IPS-15b (cell line): ENCODE results near the gene USP25.

Experiments used
- H3K27me3 ChIP-seq: one replicate; pipeline ENCODE4 v1.6.1; 2013; ENCODE audit warnings: low read length; ENCODE audit not compliant: control insufficient read depth, insufficient read depth
- H3K36me3 ChIP-seq: one replicate; pipeline ENCODE4 v1.6.1; 2013; ENCODE audit warnings: low read length; ENCODE audit not compliant: control insufficient read depth, insufficient read depth
- H3K4me1 ChIP-seq: one replicate; pipeline ENCODE4 v1.6.1; 2013; ENCODE audit warnings: mild to moderate bottlenecking, low read length; ENCODE audit not compliant: control insufficient read depth, insufficient read depth
- H3K4me3 ChIP-seq: one replicate; pipeline ENCODE4 v1.5.1; 2013; ENCODE audit warnings: low read depth, low read length
- H3K9ac ChIP-seq: one replicate; pipeline ENCODE4 v1.6.1; 2013; ENCODE audit warnings: low read depth, mild to moderate bottlenecking, low read length
- H3K9me3 ChIP-seq: one replicate; pipeline ENCODE4 v1.6.1; 2013; ENCODE audit warnings: mild to moderate bottlenecking, low read length; ENCODE audit not compliant: control insufficient read depth, insufficient read depth

USP25 gene

DNA sequence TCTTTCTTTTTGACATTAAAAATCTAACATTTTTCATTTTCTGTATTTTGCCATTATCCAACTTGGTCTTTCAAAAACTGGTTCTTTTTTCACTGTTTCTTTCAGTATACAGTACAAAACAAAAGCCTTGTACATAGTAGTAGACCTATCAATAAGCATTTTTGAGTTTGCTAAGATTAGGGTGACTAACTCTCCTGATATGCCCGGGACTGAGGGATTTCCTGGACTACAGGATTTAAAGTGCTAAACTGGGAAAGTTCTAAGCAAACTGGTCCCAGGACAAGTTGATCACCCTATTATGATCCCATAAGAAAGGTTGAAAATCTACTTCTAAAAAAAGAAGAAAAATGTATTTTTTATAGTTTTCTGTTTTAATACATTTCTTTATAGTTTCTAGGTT is 120.9 kb downstream of the USP25 start:
- H3K27me3 ChIP-seq: no peaks in the 10 kb centered on the region
- H3K4me3 ChIP-seq: no peak overlapping the region
- no peaks in the 10 kb centered on the region for H3K36me3 ChIP-seq

DNA sequence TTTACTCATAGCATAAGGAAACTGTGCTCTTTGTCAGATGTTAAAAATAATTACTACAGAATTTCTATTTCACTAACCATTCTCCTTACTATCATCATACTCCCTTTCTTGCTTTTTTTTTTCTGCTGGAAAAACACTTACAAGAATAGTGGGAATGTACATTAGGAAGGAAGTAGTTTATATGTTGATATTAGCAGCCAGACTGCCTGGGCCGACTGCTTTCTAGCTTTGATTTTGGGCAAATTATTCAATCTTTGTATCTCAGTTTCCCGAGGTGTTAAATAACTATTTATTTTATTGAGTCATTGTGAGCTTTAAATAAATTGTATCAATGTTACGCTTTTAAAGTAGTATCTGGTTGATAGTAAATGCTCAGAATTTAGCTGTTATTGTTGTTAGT is 122.4 kb downstream of the USP25 start:
- Histone ChIP-seq H3K9me3 (no peaks in the 10 kb centered on the region), H3K36me3 (no peaks in the 10 kb centered on the region), H3K27me3 (no peaks in the 10 kb centered on the region), H3K9ac (no peak overlapping the region), H3K4me3 (no peak overlapping the region), H3K4me1 (no peaks in the 10 kb centered on the region)

More for the DNA sequence above, 120.9 kb downstream of the USP25 start:
- Histone ChIP-seq H3K4me1 (no peaks in the 10 kb centered on the region), H3K9me3 (no peaks in the 10 kb centered on the region), H3K9ac (no peak overlapping the region)

- Histone ChIP-seq H3K4me1 (no peaks in the 10 kb centered on the region), H3K27me3 (no peaks in the 10 kb centered on the region), H3K36me3 (no peaks in the 10 kb centered on the region)
Observed at GRCh38 chr21:15853126-15853525, 123.3 kb downstream of the USP25 start.

DNA sequence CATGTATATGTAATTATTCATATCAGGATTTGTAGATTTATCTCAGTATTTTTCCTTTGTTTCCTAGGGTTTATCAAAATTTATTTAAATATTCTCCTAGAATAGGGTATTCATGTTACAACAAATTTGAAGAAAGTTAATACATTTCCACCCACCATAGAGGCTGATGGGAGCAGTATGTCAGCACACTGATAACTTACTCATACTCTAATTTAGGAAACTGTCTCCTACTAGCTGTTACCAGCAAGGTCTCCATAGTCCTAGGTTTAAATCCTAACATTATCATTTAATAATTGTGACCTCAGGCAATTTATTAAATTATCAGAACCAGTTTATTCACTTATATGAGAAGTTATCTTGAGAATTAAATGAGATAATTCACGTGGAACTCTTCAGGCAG is 127.0 kb downstream of the USP25 start:
- Histone ChIP-seq H3K9ac (no peak overlapping the region), H3K36me3 (no peaks in the 10 kb centered on the region), H3K9me3 (no peaks in the 10 kb centered on the region), H3K4me3 (no peak overlapping the region), H3K27me3 (no peaks in the 10 kb centered on the region), H3K4me1 (no peaks in the 10 kb centered on the region)

More at GRCh38 chr21:15853126-15853525, 123.3 kb downstream of the USP25 start:
- Histone ChIP-seq H3K4me3 (no peak overlapping the region), H3K9me3 (no peaks in the 10 kb centered on the region), H3K9ac (no peak overlapping the region)

DNA sequence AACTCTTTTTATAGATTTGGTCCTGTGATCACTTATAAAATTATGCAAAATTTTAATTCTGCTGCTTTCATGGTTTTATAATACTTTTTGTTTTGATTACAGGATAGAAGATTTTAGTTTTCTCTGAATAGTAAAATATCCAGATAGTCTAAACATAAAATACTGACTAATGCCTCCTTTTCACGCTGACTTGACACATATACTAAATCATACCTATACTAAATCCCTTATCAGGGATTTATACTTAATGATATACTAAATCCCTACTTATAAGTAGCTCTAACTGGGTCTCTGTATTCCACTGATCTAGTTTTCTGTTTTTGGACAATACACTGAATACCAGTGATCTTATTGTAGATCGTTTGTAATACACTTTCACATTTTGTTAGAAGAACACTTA is 128.0 kb downstream of the USP25 start:
- H3K9ac ChIP-seq: no peak overlapping the region
- H3K9me3 ChIP-seq: no peaks in the 10 kb centered on the region
- no peaks in the 10 kb centered on the region for H3K4me1 ChIP-seq
- H3K27me3 ChIP-seq: no peaks in the 10 kb centered on the region
- H3K36me3 ChIP-seq: no peaks in the 10 kb centered on the region
- no peak overlapping the region for H3K4me3 ChIP-seq

- H3K27me3 ChIP-seq: no peaks in the 10 kb centered on the region
- no peak overlapping the region for H3K9ac ChIP-seq
- no peaks in the 10 kb centered on the region for H3K4me1 ChIP-seq
- H3K4me3 ChIP-seq: no peak overlapping the region
- no peaks in the 10 kb centered on the region for H3K9me3 ChIP-seq
- no peaks in the 10 kb centered on the region for H3K36me3 ChIP-seq
Observed at GRCh38 chr21:15860541-15860940, 130.8 kb downstream of the USP25 start.

GRCh38 chr21:15868940-15869339 is 139.2 kb downstream of the USP25 start:
- H3K9me3 ChIP-seq: no peaks in the 10 kb centered on the region
- H3K4me3 ChIP-seq: no peak overlapping the region
- no peaks in the 10 kb centered on the region for H3K36me3 ChIP-seq
- H3K27me3 ChIP-seq: no peaks in the 10 kb centered on the region
- no peaks in the 10 kb centered on the region for H3K4me1 ChIP-seq
- H3K9ac ChIP-seq: no peak overlapping the region

GRCh38 chr21:15870819-15871218 is 141.0 kb downstream of the USP25 start:
- Histone ChIP-seq H3K9ac (no peak overlapping the region), H3K36me3 (no peaks in the 10 kb centered on the region), H3K4me3 (no peak overlapping the region), H3K27me3 (no peaks in the 10 kb centered on the region), H3K4me1 (no peaks in the 10 kb centered on the region), H3K9me3 (no peaks in the 10 kb centered on the region)

- no peaks in the 10 kb centered on the region for H3K9me3 ChIP-seq
- no peak overlapping the region for H3K9ac ChIP-seq
- no peak overlapping the region for H3K4me3 ChIP-seq
- H3K36me3 ChIP-seq: no peaks in the 10 kb centered on the region
- H3K27me3 ChIP-seq: no peaks in the 10 kb centered on the region
- H3K4me1 ChIP-seq: no peaks in the 10 kb centered on the region
Observed at GRCh38 chr21:15872236-15872635, 142.5 kb downstream of the USP25 start.

DNA sequence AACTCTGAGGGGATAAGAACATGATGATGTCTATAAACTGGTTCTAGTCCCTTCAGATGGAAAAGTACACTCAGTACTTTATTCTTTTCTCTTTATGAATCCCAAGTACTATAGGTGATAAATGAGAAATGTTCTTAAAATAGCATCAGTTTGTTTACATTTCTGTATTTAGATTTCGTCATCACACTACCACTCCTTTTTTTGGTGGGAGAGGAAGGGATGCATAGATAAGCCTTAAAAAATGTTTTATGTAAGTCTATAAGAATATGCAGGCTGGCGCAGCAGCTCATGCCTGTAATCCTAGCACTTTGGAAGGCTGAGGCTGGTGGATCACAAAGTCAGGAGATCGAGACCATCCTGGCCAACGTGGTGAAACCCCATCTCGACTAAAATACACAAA is 144.8 kb downstream of the USP25 start:
- no peaks in the 10 kb centered on the region for H3K9me3 ChIP-seq
- H3K36me3 ChIP-seq: no peaks in the 10 kb centered on the region
- no peak overlapping the region for H3K4me3 ChIP-seq
- no peaks in the 10 kb centered on the region for H3K4me1 ChIP-seq
- no peaks in the 10 kb centered on the region for H3K27me3 ChIP-seq
- H3K9ac ChIP-seq: no peak overlapping the region

DNA sequence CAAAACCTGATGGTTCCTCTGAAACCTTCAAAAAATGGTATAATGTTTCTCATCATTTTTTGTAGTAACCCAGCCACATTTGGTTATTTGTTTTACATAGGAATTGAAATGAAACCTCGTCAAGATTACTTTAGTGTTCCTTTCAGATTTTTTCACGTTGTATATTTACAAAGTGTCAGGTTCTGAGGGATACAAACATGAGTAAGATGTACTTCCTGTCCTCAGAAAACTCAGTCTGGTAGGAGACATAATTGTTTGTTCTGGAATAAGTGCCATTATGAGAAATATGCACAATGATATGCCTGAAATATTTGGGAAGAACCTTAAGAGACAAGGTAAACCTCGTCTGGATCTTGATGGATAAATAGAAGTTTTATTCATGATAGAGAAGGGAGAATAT is 145.5 kb downstream of the USP25 start:
- no peaks in the 10 kb centered on the region for H3K27me3 ChIP-seq
- no peaks in the 10 kb centered on the region for H3K9me3 ChIP-seq
- no peak overlapping the region for H3K9ac ChIP-seq
- no peaks in the 10 kb centered on the region for H3K4me1 ChIP-seq
- H3K36me3 ChIP-seq: no peaks in the 10 kb centered on the region
- no peak overlapping the region for H3K4me3 ChIP-seq

- Histone ChIP-seq H3K9ac (no peak overlapping the region), H3K4me1 (no peaks in the 10 kb centered on the region), H3K4me3 (no peak overlapping the region), H3K27me3 (no peaks in the 10 kb centered on the region), H3K36me3 (no peaks in the 10 kb centered on the region), H3K9me3 (no peaks in the 10 kb centered on the region)
Observed at GRCh38 chr21:15893902-15894301, 164.1 kb downstream of the USP25 start.

GRCh38 chr21:15894596-15894995 is 164.8 kb downstream of the USP25 start:
- H3K9me3 ChIP-seq: no peaks in the 10 kb centered on the region
- H3K9ac ChIP-seq: no peak overlapping the region
- H3K27me3 ChIP-seq: no peaks in the 10 kb centered on the region
- no peak overlapping the region for H3K4me3 ChIP-seq
- H3K4me1 ChIP-seq: no peaks in the 10 kb centered on the region
- no peaks in the 10 kb centered on the region for H3K36me3 ChIP-seq
